Skeletal muscle satellite cell (primary cell): ENCODE results near the gene EPS8.

Experiments used
- H3K27me3 ChIP-seq: 2 replicates; pipeline ENCODE4 v1.7.0; 2013; ENCODE audit warnings: low read length; ENCODE audit not compliant: control insufficient read depth, insufficient read depth
- H3K36me3 ChIP-seq: 2 replicates; pipeline ENCODE4 v1.7.0; 2013; ENCODE audit warnings: mild to moderate bottlenecking, control low read depth, low read length; ENCODE audit not compliant: insufficient read depth
- H3K4me1 ChIP-seq: 2 replicates; pipeline ENCODE4 v1.7.0; 2013; ENCODE audit warnings: low read length; ENCODE audit not compliant: control insufficient read depth, insufficient read depth
- H3K4me2 ChIP-seq: 2 replicates; pipeline ENCODE4 v1.7.0; 2013; ENCODE audit warnings: mild to moderate bottlenecking, low read length
- H3K4me3 ChIP-seq: 2 replicates; pipeline ENCODE4 v1.7.0; 2013; ENCODE audit warnings: low read length
- H3K9ac ChIP-seq: 2 replicates; pipeline ENCODE4 v1.7.0; 2013; ENCODE audit warnings: mild to moderate bottlenecking, low read depth, low read length, moderate library complexity
- H3K9me3 ChIP-seq: replicated peaks from 2 replicates; pipeline ENCODE4 v1.7.0; 2013; ENCODE audit warnings: mild to moderate bottlenecking, control low read depth, low read length

EPS8 gene

DNA sequence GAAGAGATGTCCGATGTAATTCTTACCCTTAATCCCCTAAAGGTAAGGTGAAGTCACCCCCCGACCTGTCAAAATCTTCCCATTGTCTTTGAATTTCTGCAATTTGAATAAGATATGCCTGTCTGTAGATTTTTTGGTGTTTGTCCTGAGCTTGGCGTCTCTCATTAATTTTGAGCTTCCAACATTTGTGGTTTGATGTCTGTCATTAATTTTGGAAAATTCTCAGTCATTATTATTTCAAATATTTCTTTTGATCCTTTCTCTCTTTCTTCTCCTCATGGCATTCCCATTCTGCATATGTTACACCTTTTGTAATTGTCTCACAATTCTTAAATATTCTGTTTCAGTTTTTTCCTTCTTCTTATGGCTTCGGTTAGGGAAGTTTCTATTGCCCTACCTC is 60.1 kb downstream of the EPS8 start:
- Histone ChIP-seq H3K36me3 (peaks cover 24% of the 10 kb centered on the region), H3K27me3 (no peaks in the 10 kb centered on the region), H3K4me1 (peaks cover 82% of the 10 kb centered on the region), H3K4me3 (peak overlapping the region; percentile 6), H3K9me3 (no peaks in the 10 kb centered on the region), H3K4me2 (peak overlapping the region; percentile 73), H3K9ac (peak overlapping the region; percentile 72)

- H3K36me3 ChIP-seq = peaks cover 20% of the 10 kb centered on the region
- no peaks in the 10 kb centered on the region for H3K27me3 ChIP-seq
- no peaks in the 10 kb centered on the region for H3K9me3 ChIP-seq
- H3K4me3 ChIP-seq = no peak overlapping the region
- H3K4me1 ChIP-seq = peaks cover 80% of the 10 kb centered on the region
- peak overlapping the region; percentile 73 for H3K4me2 ChIP-seq
- H3K9ac ChIP-seq = peak overlapping the region; percentile 72
These were observed 61.0 kb downstream of the EPS8 start for GRCh38 chr12:15728118-15728598.

GRCh38 chr12:15726878-15727150 is 62.4 kb downstream of the EPS8 start:
- H3K9me3 ChIP-seq = no peaks in the 10 kb centered on the region
- no peak overlapping the region for H3K4me3 ChIP-seq
- peaks cover 20% of the 10 kb centered on the region for H3K36me3 ChIP-seq
- H3K4me1 ChIP-seq = peaks cover 80% of the 10 kb centered on the region
- no peaks in the 10 kb centered on the region for H3K27me3 ChIP-seq
- H3K9ac ChIP-seq = peak overlapping the region; percentile 68
- H3K4me2 ChIP-seq = peak overlapping the region; percentile 51

GRCh38 chr12:15726027-15726877 is 62.9 kb downstream of the EPS8 start:
- Histone ChIP-seq H3K36me3 (peaks cover 19% of the 10 kb centered on the region), H3K4me1 (peaks cover 81% of the 10 kb centered on the region), H3K4me2 (peak overlapping the region; percentile 51), H3K4me3 (no peak overlapping the region), H3K27me3 (no peaks in the 10 kb centered on the region), H3K9ac (peak overlapping the region; percentile 68), H3K9me3 (no peaks in the 10 kb centered on the region)

- no peak overlapping the region for H3K4me3 ChIP-seq
- no peak overlapping the region for H3K9ac ChIP-seq
- H3K27me3 ChIP-seq = no peaks in the 10 kb centered on the region
- H3K4me2 ChIP-seq = no peak overlapping the region
- H3K9me3 ChIP-seq = no peaks in the 10 kb centered on the region
- peaks cover 88% of the 10 kb centered on the region for H3K4me1 ChIP-seq
- peaks cover 13% of the 10 kb centered on the region for H3K36me3 ChIP-seq
These were observed 66.2 kb downstream of the EPS8 start for GRCh38 chr12:15722951-15723350.

GRCh38 chr12:15721316-15722115 is 67.7 kb downstream of the EPS8 start:
- peak overlapping the region; percentile 17 for H3K4me3 ChIP-seq

GRCh38 chr12:15720295-15720694 is 68.9 kb downstream of the EPS8 start:
- peaks cover 85% of the 10 kb centered on the region for H3K4me1 ChIP-seq
- no peak overlapping the region for H3K4me3 ChIP-seq
- no peaks in the 10 kb centered on the region for H3K9me3 ChIP-seq
- H3K9ac ChIP-seq = peak overlapping the region; percentile 63
- no peaks in the 10 kb centered on the region for H3K27me3 ChIP-seq
- H3K4me2 ChIP-seq = no peak overlapping the region
- peaks cover 18% of the 10 kb centered on the region for H3K36me3 ChIP-seq

More at GRCh38 chr12:15721316-15722115, 67.7 kb downstream of the EPS8 start:
- Histone ChIP-seq H3K9me3 (no peaks in the 10 kb centered on the region), H3K4me1 (peaks cover 88% of the 10 kb centered on the region), H3K9ac (peak overlapping the region; percentile 63), H3K36me3 (peaks cover 18% of the 10 kb centered on the region), H3K27me3 (no peaks in the 10 kb centered on the region), H3K4me2 (peak overlapping the region; percentile 63)

- peaks cover 86% of the 10 kb centered on the region for H3K4me1 ChIP-seq
These were observed 70.0 kb downstream of the EPS8 start for GRCh38 chr12:15719230-15719629.

GRCh38 chr12:15717940-15718567 is 71.1 kb downstream of the EPS8 start:
- H3K36me3 ChIP-seq = peaks cover 21% of the 10 kb centered on the region
- H3K9me3 ChIP-seq = no peaks in the 10 kb centered on the region
- H3K9ac ChIP-seq = peak overlapping the region; percentile 30
- H3K4me2 ChIP-seq = peak overlapping the region; percentile 39
- H3K4me1 ChIP-seq = peaks cover 85% of the 10 kb centered on the region
- no peaks in the 10 kb centered on the region for H3K27me3 ChIP-seq
- H3K4me3 ChIP-seq = no peak overlapping the region

More at GRCh38 chr12:15719230-15719629, 70.0 kb downstream of the EPS8 start:
- Histone ChIP-seq H3K4me3 (no peak overlapping the region), H3K27me3 (no peaks in the 10 kb centered on the region), H3K4me2 (no peak overlapping the region), H3K9me3 (no peaks in the 10 kb centered on the region), H3K9ac (no peak overlapping the region), H3K36me3 (peaks cover 13% of the 10 kb centered on the region)

DNA sequence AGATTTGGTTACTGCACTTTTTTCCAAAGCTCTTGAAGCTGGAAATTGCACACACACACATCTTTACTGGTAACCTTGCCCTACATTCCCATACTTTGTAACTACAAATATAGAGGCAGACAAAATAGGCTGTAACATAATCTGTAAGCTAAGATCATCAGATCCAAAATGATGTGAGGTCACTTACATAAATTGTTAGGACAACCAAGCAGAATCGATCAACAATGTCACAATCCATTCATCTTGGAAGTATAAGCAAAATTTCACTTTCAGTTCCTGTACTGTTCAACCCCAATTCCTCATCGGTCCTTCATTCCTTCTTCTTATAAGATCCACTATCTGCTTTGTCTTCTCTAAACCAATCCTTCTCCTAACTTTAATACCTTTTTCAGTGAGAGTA is 72.6 kb downstream of the EPS8 start:
- H3K9ac ChIP-seq = no peak overlapping the region
- H3K4me1 ChIP-seq = peaks cover 74% of the 10 kb centered on the region
- no peak overlapping the region for H3K4me3 ChIP-seq
- H3K4me2 ChIP-seq = peak overlapping the region; percentile 12
- no peaks in the 10 kb centered on the region for H3K9me3 ChIP-seq
- peaks cover 23% of the 10 kb centered on the region for H3K36me3 ChIP-seq
- H3K27me3 ChIP-seq = no peaks in the 10 kb centered on the region

GRCh38 chr12:15714256-15714655 is 74.9 kb downstream of the EPS8 start:
- no peak overlapping the region for H3K9ac ChIP-seq
- no peak overlapping the region for H3K4me2 ChIP-seq
- peaks cover 60% of the 10 kb centered on the region for H3K4me1 ChIP-seq
- H3K9me3 ChIP-seq = no peaks in the 10 kb centered on the region
- H3K27me3 ChIP-seq = no peaks in the 10 kb centered on the region
- H3K36me3 ChIP-seq = peaks cover 31% of the 10 kb centered on the region
- no peak overlapping the region for H3K4me3 ChIP-seq
